ENCODE results near the gene GNB2. TPM values are rescaled to one million over a fixed set of nuclear protein-coding genes. Genes with fewer than 3 reads are reported as not detected.

Gene GNB2
- total and polyA plus RNA-seq, 8 donors: 52.9 to 290 (median 161) TPM

DNA sequence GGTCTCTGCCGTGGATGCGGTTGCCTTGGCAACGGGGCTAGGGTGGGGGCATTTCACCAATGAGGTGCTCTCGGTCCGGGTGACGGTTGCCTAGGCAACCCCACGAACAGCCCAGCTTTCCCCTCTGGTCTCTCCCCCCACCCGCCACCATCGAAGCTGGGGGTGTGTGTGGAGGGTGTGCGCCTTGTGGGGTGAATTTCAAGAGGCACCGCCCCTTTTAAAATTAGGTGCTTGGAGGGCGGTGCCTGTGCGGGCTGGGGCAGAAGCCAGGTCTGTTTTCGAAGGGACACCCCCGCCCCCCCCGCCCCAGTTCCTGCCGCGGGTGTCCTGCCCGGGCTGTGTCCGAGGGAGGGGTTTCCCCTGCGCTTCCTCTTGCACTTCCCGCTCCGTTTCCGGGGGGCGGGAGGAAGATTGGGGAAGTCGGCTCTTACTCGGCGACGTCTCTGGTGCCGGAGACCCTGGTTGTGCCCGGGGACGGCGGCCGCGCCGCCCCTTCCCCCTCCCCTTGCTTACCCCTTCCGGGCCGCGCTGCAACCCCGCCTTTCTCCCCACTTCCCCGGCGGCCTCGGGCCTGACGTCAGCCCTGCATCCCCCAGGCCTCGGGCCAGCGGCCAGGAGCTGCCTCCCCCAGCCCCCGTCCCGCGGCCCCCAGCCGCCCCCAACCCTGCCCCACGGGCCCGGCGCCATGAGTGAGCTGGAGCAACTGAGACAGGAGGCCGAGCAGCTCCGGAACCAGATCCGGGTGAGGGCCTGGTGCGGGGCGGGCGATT, 2.2 kb downstream of the GNB2 start:
- Histone ChIP-seq H3K27ac (peak overlapping the region; percentile 98 to 100 (median 99)), H3K4me1 (peaks cover 9 to 56% (median 41%) of the 10 kb centered on the region in 4 donors), H3K36me3 (peaks cover 29 to 45% (median 43%) of the 10 kb centered on the region in 4 donors), H3K9me3 (no peaks in the 10 kb centered on the region), H3K27me3 (no peaks in the 10 kb centered on the region), H3K4me3 (peak overlapping the region; percentile 97 to 99 (median 97))
- intact Hi-C loops (cut with DNase I; ENCODE audit: low total_unique reads): loop anchor here (10.0 kb wide), 1 partner anchor 201 kb away; the partner anchor contains the start of gene TSC22D4
- TF ChIP-seq CTCF (IDR thresholded peaks at IDR 0.05): no peak
- peak in 2 of 3 donors; percentile 44 to 56 for TF ChIP-seq POLR2AphosphoS5 (IDR thresholded peaks at IDR 0.05)
- peak; percentile 80 to 92 for DNase-seq
- WGBS, 5 donors: 1 to 3% (median 2%) methylated on average over 15 to 59 of the region's 59 CpGs

DNA sequence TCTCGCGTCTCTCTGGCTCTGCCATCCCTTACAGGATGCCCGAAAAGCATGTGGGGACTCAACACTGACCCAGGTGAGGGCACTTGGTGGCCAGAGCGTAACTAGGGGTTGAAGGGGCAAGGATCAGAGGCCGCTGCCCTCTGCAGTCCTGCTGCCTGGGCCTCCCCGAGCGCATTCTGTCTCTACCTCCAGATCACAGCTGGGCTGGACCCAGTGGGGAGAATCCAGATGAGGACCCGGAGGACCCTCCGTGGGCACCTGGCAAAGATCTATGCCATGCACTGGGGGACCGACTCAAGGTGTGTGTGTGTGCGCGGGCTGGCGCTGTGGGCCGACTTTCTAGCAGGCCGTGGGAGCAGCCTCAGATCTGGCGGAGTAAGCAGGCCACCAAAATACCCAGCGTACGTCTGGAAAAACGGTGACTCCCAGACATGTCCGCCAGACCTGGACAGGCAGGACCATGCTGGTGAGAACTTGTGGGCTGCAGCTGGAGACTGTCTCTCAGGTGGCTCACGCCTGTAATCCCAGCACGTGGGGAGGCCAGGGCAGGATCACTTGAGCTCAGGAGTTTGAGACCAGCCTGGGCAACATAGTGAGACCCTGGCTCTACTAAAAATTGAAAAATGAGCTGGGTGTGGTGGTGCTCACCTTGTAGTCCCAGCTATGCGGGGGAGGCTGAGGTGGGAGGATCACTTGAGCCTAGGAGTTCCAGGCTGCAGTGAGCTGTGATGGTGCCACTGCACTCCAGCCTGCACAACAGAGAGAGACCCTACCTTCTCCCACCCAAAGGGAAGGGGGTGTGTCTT, 3.2 kb downstream of the GNB2 start:
- TF ChIP-seq POLR2A (IDR thresholded peaks at IDR 0.05) (no peak), POLR2AphosphoS5 (IDR thresholded peaks at IDR 0.05) (no peak), EP300 (IDR thresholded peaks at IDR 0.05) (no peak), CTCF (IDR thresholded peaks at IDR 0.05) (no peak)
- Histone ChIP-seq H3K27me3 (no peaks in the 10 kb centered on the region), H3K27ac (peak overlapping the region; percentile 98 to 100 (median 99)), H3K9me3 (no peaks in the 10 kb centered on the region), H3K4me1 (peaks cover 9 to 58% (median 44%) of the 10 kb centered on the region in 4 donors), H3K36me3 (peaks cover 32 to 55% (median 52%) of the 10 kb centered on the region in 4 donors), H3K4me3 (peak overlapping the region; percentile 97 to 99 (median 97))
- intact Hi-C loops (cut with DNase I; ENCODE audit: low total_unique reads): loop anchor here (10.0 kb wide), 1 partner anchor 202 kb away; the partner anchor contains the start of gene TSC22D4
- 61 to 83% (median 70%) methylated on average over 14 to 23 of the region's 23 CpGs for WGBS, 5 donors
- peak in 1 of 2 donors; percentile 28 for DNase-seq

DNA sequence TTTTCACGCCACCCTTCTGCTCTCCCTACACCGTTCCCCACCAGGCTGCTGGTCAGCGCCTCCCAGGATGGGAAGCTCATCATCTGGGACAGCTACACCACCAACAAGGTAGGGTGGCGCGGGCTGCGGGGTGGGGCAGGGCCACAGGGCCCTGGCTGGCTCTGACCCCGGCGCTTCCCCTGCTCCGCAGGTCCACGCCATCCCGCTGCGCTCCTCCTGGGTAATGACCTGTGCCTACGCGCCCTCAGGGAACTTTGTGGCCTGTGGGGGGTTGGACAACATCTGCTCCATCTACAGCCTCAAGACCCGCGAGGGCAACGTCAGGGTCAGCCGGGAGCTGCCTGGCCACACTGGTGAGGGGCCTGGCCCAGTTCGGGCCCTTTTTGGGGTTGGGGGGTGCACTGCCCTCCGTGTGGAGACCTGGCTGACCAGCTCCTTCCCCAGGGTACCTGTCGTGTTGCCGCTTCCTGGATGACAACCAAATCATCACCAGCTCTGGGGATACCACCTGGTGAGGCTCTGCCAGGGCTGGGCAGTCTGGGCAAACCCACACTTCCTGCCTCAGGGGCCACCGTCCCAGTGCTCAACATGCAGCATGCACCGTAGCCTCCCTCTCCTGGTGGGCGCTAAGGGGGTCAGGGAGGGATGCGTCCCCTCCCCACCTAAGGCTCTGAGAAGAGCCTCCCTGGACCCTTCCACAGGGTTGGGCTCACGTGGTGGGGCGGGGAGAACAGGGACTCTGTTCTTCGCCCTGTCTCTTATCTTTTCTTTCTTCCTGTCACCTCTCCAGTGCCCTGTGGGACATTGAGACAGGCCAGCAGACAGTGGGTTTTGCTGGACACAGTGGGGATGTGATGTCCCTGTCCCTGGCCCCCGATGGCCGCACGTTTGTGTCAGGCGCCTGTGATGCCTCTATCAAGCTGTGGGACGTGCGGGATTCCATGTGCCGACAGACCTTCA, 4.0 kb downstream of the GNB2 start:
- no peak for TF ChIP-seq CTCF (IDR thresholded peaks at IDR 0.05)
- TF ChIP-seq POLR2AphosphoS5 (IDR thresholded peaks at IDR 0.05): no peak
- TF ChIP-seq EP300 (IDR thresholded peaks at IDR 0.05): no peak
- TF ChIP-seq POLR2A (IDR thresholded peaks at IDR 0.05): no peak
- no peaks in the 10 kb centered on the region for H3K9me3 ChIP-seq
- DNase-seq: peak in 1 of 2 donors; percentile 13
- WGBS, 5 donors: 87 to 91% (median 87%) methylated on average over 29 to 36 of the region's 36 CpGs
- H3K27ac ChIP-seq: peak overlapping the region in 2 of 5 donors; percentile 75 to 99
- H3K4me3 ChIP-seq: no peak overlapping the region
- H3K27me3 ChIP-seq: no peaks in the 10 kb centered on the region
- H3K36me3 ChIP-seq: peaks cover 41 to 63% (median 61%) of the 10 kb centered on the region in 4 donors
- intact Hi-C loops (cut with DNase I; ENCODE audit: low total_unique reads): loop anchor here (10.0 kb wide), 1 partner anchor 203 kb away; the partner anchor contains the start of gene TSC22D4
- H3K4me1 ChIP-seq: peaks cover 9 to 57% (median 44%) of the 10 kb centered on the region in 4 donors

All from stomach (tissue), 9 donors.